ENCODE measurements around the gene NFASC.

DNA sequence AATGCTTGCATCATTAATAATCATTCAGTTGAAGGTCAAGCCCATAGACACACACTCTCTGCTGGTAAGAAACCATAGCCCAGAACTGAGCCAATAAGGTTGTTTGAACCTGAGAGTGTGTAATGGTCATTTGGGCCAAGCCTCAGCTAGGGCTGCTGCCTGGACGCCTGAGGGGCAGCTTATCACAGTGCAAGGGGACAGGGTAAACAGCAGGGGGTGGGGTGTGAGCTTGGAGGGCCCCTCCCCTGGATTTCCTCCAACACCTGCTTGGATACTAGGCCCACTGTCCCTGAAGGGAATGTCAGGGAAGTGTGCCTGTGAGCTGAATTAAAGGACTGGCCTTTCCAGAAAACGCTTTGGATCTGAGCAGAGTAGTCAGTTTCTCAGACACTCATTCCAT lies 147.7 kb downstream of the NFASC start:
- TF ChIP-seq, protein P1, sequence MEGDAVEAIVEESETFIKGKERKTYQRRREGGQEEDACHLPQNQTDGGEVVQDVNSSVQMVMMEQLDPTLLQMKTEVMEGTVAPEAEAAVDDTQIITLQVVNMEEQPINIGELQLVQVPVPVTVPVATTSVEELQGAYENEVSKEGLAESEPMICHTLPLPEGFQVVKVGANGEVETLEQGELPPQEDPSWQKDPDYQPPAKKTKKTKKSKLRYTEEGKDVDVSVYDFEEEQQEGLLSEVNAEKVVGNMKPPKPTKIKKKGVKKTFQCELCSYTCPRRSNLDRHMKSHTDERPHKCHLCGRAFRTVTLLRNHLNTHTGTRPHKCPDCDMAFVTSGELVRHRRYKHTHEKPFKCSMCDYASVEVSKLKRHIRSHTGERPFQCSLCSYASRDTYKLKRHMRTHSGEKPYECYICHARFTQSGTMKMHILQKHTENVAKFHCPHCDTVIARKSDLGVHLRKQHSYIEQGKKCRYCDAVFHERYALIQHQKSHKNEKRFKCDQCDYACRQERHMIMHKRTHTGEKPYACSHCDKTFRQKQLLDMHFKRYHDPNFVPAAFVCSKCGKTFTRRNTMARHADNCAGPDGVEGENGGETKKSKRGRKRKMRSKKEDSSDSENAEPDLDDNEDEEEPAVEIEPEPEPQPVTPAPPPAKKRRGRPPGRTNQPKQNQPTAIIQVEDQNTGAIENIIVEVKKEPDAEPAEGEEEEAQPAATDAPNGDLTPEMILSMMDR (IDR thresholded peaks at IDR 0.05; ENCODE audit: low read depth, low read length, poor library complexity, severe bottlenecking), result no peak
- no peak for TF ChIP-seq EZH2phosphoT487 (IDR thresholded peaks at IDR 0.05; ENCODE audit: borderline replicate concordance, low read length)
